Spleen (tissue), 13 donors: ENCODE measurements around the gene EBLN2. TPM values are rescaled to one million over a fixed set of nuclear protein-coding genes. Genes with fewer than 3 reads are reported as not detected.

Experiments used
- DNase-seq: peaks from one replicate; pipeline ENCODE4 v3.0.0-alpha.2; 2020
- H3K27ac ChIP-seq, 8 donors: fragments of 200-600 bp; sonication (generic) in 7 of 8; 1 replicate in 4 of 8; 2 replicates in 4 of 8; pipeline versions ENCODE4 v1.5.0 to v1.8.0; 2016 to 2021; ENCODE audit warnings: inconsistent platforms in 4 of 8, mild to moderate bottlenecking in 4 of 8, moderate library complexity in 1 of 8
- H3K27me3 ChIP-seq, 7 donors: fragments of 200-600 bp; sonication (generic) in 6 of 7; replicated peaks in 1 of 7; 1 replicate in 4 of 7; 2 replicates in 3 of 7; pipeline versions ENCODE4 v1.5.0 to v1.8.0; 2016 to 2021; ENCODE audit warnings: inconsistent platforms in 3 of 7, mild to moderate bottlenecking in 1 of 7
- H3K36me3 ChIP-seq, 6 donors: fragments of 200-600 bp; sonication (generic) in 5 of 6; 1 replicate in 4 of 6; 2 replicates in 2 of 6; pipeline versions ENCODE4 v1.5.0 to v1.8.0; 2016 to 2021; ENCODE audit warnings: inconsistent platforms in 2 of 6
- H3K4me1 ChIP-seq, 6 donors: fragments of 200-600 bp; sonication (generic) in 5 of 6; 1 replicate in 3 of 6; 2 replicates in 3 of 6; pipeline versions ENCODE4 v1.5.0 to v1.8.0; 2016 to 2021; ENCODE audit warnings: inconsistent platforms in 3 of 6
- H3K4me3 ChIP-seq, 8 donors: fragments of 200-600 bp; sonication (generic) in 7 of 8; 1 replicate in 4 of 8; 2 replicates in 4 of 8; pipeline versions ENCODE4 v1.5.0 to v1.8.0; 2016 to 2021; ENCODE audit warnings: inconsistent platforms in 4 of 8, mild to moderate bottlenecking in 4 of 8, moderate library complexity in 2 of 8
- H3K9me3 ChIP-seq, 8 donors: fragments of 200-600 bp; sonication (generic) in 7 of 8; 1 replicate in 4 of 8; 2 replicates in 4 of 8; pipeline versions ENCODE4 v1.5.0 to v1.8.0; 2016 to 2021; ENCODE audit warnings: inconsistent platforms in 4 of 8
- POLR2A ChIP-seq, 3 donors: fragments of 450-650 bp; IDR thresholded peaks; one replicate each; pipeline ENCODE4 v1.5.1; 2017; ENCODE audit warnings: antibody characterized with exemption in 3 of 3, mild to moderate bottlenecking in 1 of 3
- POLR2AphosphoS5 ChIP-seq, 3 donors: sonication (generic); formaldehyde crosslinking; IDR thresholded peaks; one replicate each; pipeline ENCODE4 v1.5.1; 2017; ENCODE audit warnings: antibody characterized with exemption in 3 of 3
- whole genome bisulfite sequencing, 5 donors: extraction: QIAGEN DNeasy Blood & Tissue Kit in 3 of 5; methylation state at CpG; one replicate each; pipeline versions ENCODE4 v1.1.5 to v1.1.7; 2013 to 2018; 5-methylcytosine and 5-hydroxymethylcytosine counted together
- intact Hi-C: fragments of 100-400 bp; cut with DNase I; formaldehyde crosslinking; loops from one replicate; pipeline ENCODE4 v1.15.0; 2023; ENCODE audit warnings: low total_unique reads
- long read RNA-seq, 2 donors: transcript quantifications; one replicate each; lab custom pipeline, GENCODE V29; 2026
- polyA plus RNA-seq, 3 donors: library from polyadenylated mRNA; stranded (reverse); fragments of 200-250 nt; gene quantifications; one replicate each; pipeline ENCODE4 v1.2.1, GENCODE V29; 2013
- total RNA-seq, 7 donors: library from RNA; depleted of rRNA in 3 of 7; stranded (reverse); fragments of >200 nt in 3 of 7; fragmentation: NEBNext Ultra II Directional in 4 of 7; extraction: Animal tissue kit (Norgen Biotek cat#: 25700) in 4 of 7; gene quantifications; one replicate each; pipeline versions ENCODE4 v1.1.0 to v1.2.1, GENCODE V29; 2016 to 2021
- TF ChIP-seq, protein P1 (sequence below), 11 experiments: fragments of 200-600 bp in 7 of 11; fragments of 450-650 bp in 4 of 11; sonication (generic) in 4 of 11; IDR thresholded peaks in 8 of 11; conservative IDR thresholded peaks in 3 of 11; 1 replicate in 7 of 11; 2 replicates in 4 of 11; pipeline versions ENCODE4 v1.4.0 to v1.8.0; 2016 to 2021; ENCODE audit warnings: antibody characterized with exemption in 11 of 11, inconsistent platforms in 4 of 11, mild to moderate bottlenecking in 1 of 11
- donor health status: healthy with polysubstance abuse.
- donor health status: DM: no; HTN: no; CAD: no; lungs with moderate emphysema.
- donor health status: DM: no; HTN: no; CAD: no.
- donor health status: Bipolar disorder and iron deficiency.
- donor health status: healthy.
- donor health status: DM: no; HTN: no; CAD: no.
- donor health status: DM: yes; HTN: yes; CAD: no.

Gene EBLN2
- total RNA-seq (10 to 100 TPM in 4 of 7 donors, 1 to 10 TPM in 3; 6.6 to 15.0 (median 14.5) TPM), polyA plus RNA-seq (under 1 TPM; 0.13 to 0.45 (median 0.21) TPM)
- long read RNA-seq, donor 1, partial matches to known transcripts, result 0 of 2 reads
- long read RNA-seq, donor 1, other reads (novel, unspliced or antisense), result 0 of 2 reads
- long read RNA-seq, donor 2, result 0 reads

DNA sequence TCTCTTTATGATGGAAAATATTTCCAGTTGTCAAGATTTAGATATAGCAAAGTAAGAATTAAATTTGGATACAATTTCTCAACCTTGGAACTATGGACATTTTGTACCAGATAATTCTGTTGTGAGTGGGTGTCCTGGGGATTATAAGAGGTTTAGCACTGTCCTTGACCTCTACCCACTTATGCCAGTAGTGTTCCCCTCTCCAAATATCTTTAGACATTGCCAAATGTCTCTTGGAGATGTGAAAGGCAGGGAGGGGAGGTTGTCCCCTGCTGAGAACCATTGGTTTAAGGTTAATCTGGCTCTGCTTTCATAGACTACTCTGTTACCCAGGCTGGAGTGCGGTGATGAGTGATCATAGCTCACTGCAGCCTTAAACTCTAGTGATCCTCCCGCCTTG, at the start of gene EBLN2:
Gene EBLN2, plus strand, starts transcription at position 244 of the 400 bp plus-strand sequence. CDS start 423 bp downstream, outside the sequence.
- H3K27me3 ChIP-seq, result no peaks in the 10 kb centered on the region
- peaks cover 4 to 78% (median 49%) of the 10 kb centered on the region in 6 donors for H3K36me3 ChIP-seq
- WGBS, 5 donors, result 81 to 96% (median 92%) methylated on average over 2 of the region's 2 CpGs
- DNase-seq, result no peak
- H3K9me3 ChIP-seq, result no peaks in the 10 kb centered on the region
- H3K4me1 ChIP-seq, result peaks cover 0 to 17% (median 6%) of the 10 kb centered on the region in 6 donors
- no peak within 1 kb of the TSS for H3K4me3 ChIP-seq
- intact Hi-C loops, result no loop called here
- H3K27ac ChIP-seq, result no peak within 1 kb of the TSS
- TF ChIP-seq POLR2A (IDR thresholded peaks at IDR 0.05) (no peak), POLR2AphosphoS5 (IDR thresholded peaks at IDR 0.05) (no peak)
- TF ChIP-seq, protein P1, sequence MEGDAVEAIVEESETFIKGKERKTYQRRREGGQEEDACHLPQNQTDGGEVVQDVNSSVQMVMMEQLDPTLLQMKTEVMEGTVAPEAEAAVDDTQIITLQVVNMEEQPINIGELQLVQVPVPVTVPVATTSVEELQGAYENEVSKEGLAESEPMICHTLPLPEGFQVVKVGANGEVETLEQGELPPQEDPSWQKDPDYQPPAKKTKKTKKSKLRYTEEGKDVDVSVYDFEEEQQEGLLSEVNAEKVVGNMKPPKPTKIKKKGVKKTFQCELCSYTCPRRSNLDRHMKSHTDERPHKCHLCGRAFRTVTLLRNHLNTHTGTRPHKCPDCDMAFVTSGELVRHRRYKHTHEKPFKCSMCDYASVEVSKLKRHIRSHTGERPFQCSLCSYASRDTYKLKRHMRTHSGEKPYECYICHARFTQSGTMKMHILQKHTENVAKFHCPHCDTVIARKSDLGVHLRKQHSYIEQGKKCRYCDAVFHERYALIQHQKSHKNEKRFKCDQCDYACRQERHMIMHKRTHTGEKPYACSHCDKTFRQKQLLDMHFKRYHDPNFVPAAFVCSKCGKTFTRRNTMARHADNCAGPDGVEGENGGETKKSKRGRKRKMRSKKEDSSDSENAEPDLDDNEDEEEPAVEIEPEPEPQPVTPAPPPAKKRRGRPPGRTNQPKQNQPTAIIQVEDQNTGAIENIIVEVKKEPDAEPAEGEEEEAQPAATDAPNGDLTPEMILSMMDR (IDR thresholded peaks at IDR 0.05 in 8 of 11, conservative IDR thresholded peaks at IDR 0.05 in 3 of 11), result no peak

DNA sequence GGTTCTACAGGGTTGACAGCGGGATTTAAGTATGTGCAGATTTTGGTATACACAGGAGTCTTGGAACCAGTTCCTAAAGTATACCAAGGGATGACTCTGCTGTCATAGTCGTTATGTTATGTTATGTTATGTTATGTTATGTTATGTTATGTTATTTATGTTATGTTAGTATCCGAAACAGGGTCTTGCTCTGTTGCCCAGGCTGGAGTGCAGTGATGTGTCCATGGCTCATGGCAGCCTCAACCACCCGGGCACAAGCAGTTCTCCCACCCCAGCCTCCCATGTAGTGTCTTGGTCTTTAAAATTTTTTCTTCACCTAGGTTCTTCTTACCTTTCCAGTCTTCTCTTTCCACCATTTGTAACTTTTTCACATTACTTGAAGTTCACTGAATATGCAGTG, 43.2 kb upstream of the EBLN2 start:
- Histone ChIP-seq H3K4me1 (peaks cover 0 to 100% (median 44%) of the 10 kb centered on the region in 6 donors), H3K27me3 (no peaks in the 10 kb centered on the region), H3K36me3 (peaks cover 0 to 35% (median 0%) of the 10 kb centered on the region in 6 donors), H3K4me3 (no peak overlapping the region), H3K27ac (no peak overlapping the region), H3K9me3 (no peaks in the 10 kb centered on the region)
- TF ChIP-seq POLR2A (IDR thresholded peaks at IDR 0.05), result no peak
- TF ChIP-seq, protein P1 (IDR thresholded peaks at IDR 0.05 in 8 of 11, conservative IDR thresholded peaks at IDR 0.05 in 3 of 11), result no peak
- no peak for TF ChIP-seq POLR2AphosphoS5 (IDR thresholded peaks at IDR 0.05)
- no peak for DNase-seq
- intact Hi-C loops, result no loop called here
- 80 to 97% (median 92%) methylated on average over 4 of the region's 4 CpGs for WGBS, 5 donors

DNA sequence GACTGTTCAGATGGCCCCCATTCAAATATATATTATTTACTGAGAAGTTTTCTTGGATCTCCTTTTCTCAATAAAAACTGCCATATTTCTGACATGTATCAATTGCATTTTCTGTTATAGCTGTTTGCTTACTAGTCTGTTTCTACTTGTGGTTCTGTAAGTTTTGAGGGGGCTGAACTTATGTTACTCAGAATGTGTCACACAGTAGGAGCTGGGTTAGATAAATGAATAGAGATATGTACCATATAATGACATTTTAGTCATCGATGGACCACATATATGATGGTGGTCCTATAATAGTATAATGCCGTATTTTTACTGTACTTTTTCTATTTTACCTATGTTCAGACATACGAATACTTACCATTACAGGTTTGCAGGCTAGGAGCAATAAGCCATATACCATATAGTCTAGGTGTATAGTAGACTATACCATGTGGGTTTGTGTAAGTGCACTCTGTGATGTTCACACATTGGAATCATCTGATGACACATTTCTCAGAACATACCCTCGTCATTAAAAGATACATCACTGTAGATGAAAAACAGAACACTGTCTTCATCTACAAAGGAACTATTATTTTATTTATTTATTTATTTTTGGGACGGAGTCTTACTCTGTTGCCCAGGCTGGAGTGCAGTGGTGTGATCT, 42.5 kb upstream of the EBLN2 start:
- 70 to 90% (median 87%) methylated on average over 5 of the region's 5 CpGs for WGBS, 5 donors

More for the DNA sequence above, 42.5 kb upstream of the EBLN2 start:
- DNase-seq, result no peak
- TF ChIP-seq, protein P1 (IDR thresholded peaks at IDR 0.05 in 8 of 11, conservative IDR thresholded peaks at IDR 0.05 in 3 of 11), result no peak
- no peak for TF ChIP-seq POLR2AphosphoS5 (IDR thresholded peaks at IDR 0.05)
- TF ChIP-seq POLR2A (IDR thresholded peaks at IDR 0.05), result no peak
- Histone ChIP-seq H3K4me1 (peaks cover 0 to 100% (median 49%) of the 10 kb centered on the region in 6 donors), H3K27ac (no peak overlapping the region), H3K27me3 (no peaks in the 10 kb centered on the region), H3K4me3 (no peak overlapping the region), H3K9me3 (no peaks in the 10 kb centered on the region), H3K36me3 (peaks cover 0 to 35% (median 0%) of the 10 kb centered on the region in 6 donors)
- intact Hi-C loops, result no loop called here
